ENCODE measurements around the gene COX8A.

Gene COX8A

GRCh38 chr11:64021757-64022093, 47.3 kb downstream of the COX8A start:
- DNase-seq (ENCODE audit: low read depth) = no peak

GRCh38 chr11:64022125-64022784, 47.8 kb downstream of the COX8A start:
- DNase-seq (ENCODE audit: low read depth) = no peak

- no peak for DNase-seq (ENCODE audit: low read depth)
Measured at GRCh38 chr11:64023712-64024710, 49.6 kb downstream of the COX8A start.

GRCh38 chr11:64025205-64025604, 50.8 kb downstream of the COX8A start:
- no peak for DNase-seq (ENCODE audit: low read depth)

All from stimulated activated CD8-positive, alpha-beta memory T cell treated with anti-CD3 and anti-CD28 coated beads, Interleukin-12 subunit alpha, Interleukin-12 subunit beta, amount 100 ng/mL, for 1 hour (primary cell).